Measurements from ENCODE around the gene EPB41L2. TPM values are rescaled to one million over a fixed set of nuclear protein-coding genes. Genes with fewer than 3 reads are reported as not detected.

The EPB41L2 gene
- total and polyA plus RNA-seq, 2 experiments from 2014 or later = 76.2 to 91.7 TPM

GRCh38 chr6:130847001-130847910 is 215.8 kb downstream of the EPB41L2 start:
- peaks cover 23% of the 10 kb centered on the region for H3K4me1 Mint-ChIP-seq
- Histone ChIP-seq H3K9me2 (ENCODE audit: insufficient read depth) (no peaks in the 10 kb centered on the region), H3K36me3 (ENCODE audit: insufficient read depth) (no peaks in the 10 kb centered on the region), H3K4me1 (ENCODE audit: insufficient read depth) (peaks cover 12% of the 10 kb centered on the region), H3K79me2 (replicated peaks; ENCODE audit: insufficient read depth) (no peaks in the 10 kb centered on the region), H4K20me1 (replicated peaks; ENCODE audit: insufficient read depth) (no peaks in the 10 kb centered on the region), H3K4me2 (no peak overlapping the region), H3F3A (replicated peaks; ENCODE audit: low read depth) (no peaks in the 10 kb centered on the region), H3K27ac (ENCODE audit: low read depth) (no peak overlapping the region), H2AFZ (no peak overlapping the region), H3K4me3 (no peak overlapping the region), H3K27me3 (ENCODE audit: insufficient read depth) (no peaks in the 10 kb centered on the region)
- no peaks in the 10 kb centered on the region for H3K9me3 Mint-ChIP-seq
- TF ChIP-seq CREB1 (CRISPR knock-in tag; IDR thresholded peaks at IDR 0.05; ENCODE audit: low read depth) (no peak), ETS1 (IDR thresholded peaks at IDR 0.05) (no peak), NANOG (IDR thresholded peaks at IDR 0.05; ENCODE audit: borderline replicate concordance) (no peak), POLR2AphosphoS5 (IDR thresholded peaks at IDR 0.05; ENCODE audit: low read depth) (no peak), EZH2 (IDR thresholded peaks at IDR 0.05; ENCODE audit: low read depth, unreplicated experiment) (no peak), JUNB (IDR thresholded peaks at IDR 0.05; ENCODE audit: unreplicated experiment) (no peak), EZH2phosphoT487 (IDR thresholded peaks at IDR 0.05; ENCODE audit: unreplicated experiment) (no peak), CTCF (conservative IDR thresholded peaks at IDR 0.05; ENCODE audit: low read depth in 2 of 2) (no peak), ZNF114 (CRISPR knock-in tag; IDR thresholded peaks at IDR 0.05) (no peak), STAT1 (IDR thresholded peaks at IDR 0.05; ENCODE audit: unreplicated experiment) (no peak)
- TF ChIP-seq, protein P1, sequence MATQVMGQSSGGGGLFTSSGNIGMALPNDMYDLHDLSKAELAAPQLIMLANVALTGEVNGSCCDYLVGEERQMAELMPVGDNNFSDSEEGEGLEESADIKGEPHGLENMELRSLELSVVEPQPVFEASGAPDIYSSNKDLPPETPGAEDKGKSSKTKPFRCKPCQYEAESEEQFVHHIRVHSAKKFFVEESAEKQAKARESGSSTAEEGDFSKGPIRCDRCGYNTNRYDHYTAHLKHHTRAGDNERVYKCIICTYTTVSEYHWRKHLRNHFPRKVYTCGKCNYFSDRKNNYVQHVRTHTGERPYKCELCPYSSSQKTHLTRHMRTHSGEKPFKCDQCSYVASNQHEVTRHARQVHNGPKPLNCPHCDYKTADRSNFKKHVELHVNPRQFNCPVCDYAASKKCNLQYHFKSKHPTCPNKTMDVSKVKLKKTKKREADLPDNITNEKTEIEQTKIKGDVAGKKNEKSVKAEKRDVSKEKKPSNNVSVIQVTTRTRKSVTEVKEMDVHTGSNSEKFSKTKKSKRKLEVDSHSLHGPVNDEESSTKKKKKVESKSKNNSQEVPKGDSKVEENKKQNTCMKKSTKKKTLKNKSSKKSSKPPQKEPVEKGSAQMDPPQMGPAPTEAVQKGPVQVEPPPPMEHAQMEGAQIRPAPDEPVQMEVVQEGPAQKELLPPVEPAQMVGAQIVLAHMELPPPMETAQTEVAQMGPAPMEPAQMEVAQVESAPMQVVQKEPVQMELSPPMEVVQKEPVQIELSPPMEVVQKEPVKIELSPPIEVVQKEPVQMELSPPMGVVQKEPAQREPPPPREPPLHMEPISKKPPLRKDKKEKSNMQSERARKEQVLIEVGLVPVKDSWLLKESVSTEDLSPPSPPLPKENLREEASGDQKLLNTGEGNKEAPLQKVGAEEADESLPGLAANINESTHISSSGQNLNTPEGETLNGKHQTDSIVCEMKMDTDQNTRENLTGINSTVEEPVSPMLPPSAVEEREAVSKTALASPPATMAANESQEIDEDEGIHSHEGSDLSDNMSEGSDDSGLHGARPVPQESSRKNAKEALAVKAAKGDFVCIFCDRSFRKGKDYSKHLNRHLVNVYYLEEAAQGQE (IDR thresholded peaks at IDR 0.05; ENCODE audit: unreplicated experiment) = no peak
- H3K27ac Mint-ChIP-seq = peak overlapping the region; percentile 41; the same call in 1 of the 2 replicates
- no peak for DNase-seq (ENCODE audit: low spot score)
- peaks cover 2% of the 10 kb centered on the region for H3K27me3 Mint-ChIP-seq (ENCODE audit: insufficient read depth, low read depth, poor library complexity)
- H3K4me3 Mint-ChIP-seq = no peak overlapping the region
- no peak for ATAC-seq
- no peaks in the 10 kb centered on the region for H3K36me3 Mint-ChIP-seq (ENCODE audit: low read depth)

Measured in GM23338 (cell line).